Stimulated activated CD4-positive, alpha-beta T cell treated with anti-CD3 and anti-CD28 coated beads, Interleukin-2, amount 100 ng/mL, for 4 hours (primary cell): ENCODE results near the gene DENND2D.
"Not testable (repeated sequence)": the region's sequence is repeated elsewhere in the genome, so short reads cannot be mapped to it uniquely, and the experiment has no call there.

Experiments
- DNase-seq: peaks from one replicate; pipeline ENCODE4 v3.0.0-alpha.2; 2020; ENCODE audit warnings: low read depth

Gene DENND2D

DNA sequence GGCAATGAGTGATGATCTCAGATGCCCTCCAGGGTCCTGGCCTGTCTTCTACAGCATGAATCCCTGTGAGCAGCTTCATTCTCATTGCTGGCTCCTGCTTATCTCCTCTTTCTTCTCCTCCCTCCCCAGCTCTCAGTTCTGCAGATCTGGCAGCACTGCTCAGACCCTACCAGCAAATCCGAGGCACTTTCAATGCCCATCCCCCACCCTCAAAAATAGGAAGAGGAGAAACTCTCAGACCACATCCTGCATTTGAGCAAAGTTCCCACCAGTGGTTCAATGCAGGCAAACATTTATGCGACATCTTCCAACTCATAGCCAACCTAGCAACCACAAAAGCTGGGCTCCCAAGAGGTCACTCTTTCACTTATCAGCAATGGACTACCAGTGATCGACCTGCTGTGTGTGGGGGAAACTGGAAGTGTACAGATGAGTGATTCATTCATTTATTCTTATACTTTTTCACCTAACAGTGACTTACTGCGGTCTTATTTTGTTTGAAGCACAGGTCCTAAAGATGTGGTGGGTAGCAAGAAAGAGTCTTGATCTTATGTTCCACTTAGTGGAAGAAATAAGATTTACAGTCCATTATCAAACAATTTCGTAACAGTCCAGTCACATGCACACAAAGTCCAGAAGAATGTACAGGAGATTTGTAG is 21.3 kb upstream of the DENND2D start:
- DNase-seq = no peak

DNA sequence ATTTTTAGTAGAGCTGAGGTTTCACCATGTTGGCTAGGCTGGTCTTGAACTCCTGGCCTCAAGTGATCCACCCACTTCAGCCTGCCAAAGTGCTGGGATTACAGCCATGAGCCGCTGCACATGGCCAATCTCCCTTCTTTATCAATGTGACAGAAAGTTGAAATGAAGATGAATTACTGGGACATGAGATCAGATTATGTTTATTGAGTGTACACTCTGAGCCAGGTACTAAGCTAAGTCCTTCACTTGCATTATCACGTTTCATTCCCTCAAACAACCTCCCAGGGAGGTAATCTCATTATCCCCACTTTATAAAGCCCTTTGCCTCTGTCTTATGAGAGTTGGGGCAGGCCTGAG is 20.8 kb upstream of the DENND2D start:
- no peak for DNase-seq

DNA sequence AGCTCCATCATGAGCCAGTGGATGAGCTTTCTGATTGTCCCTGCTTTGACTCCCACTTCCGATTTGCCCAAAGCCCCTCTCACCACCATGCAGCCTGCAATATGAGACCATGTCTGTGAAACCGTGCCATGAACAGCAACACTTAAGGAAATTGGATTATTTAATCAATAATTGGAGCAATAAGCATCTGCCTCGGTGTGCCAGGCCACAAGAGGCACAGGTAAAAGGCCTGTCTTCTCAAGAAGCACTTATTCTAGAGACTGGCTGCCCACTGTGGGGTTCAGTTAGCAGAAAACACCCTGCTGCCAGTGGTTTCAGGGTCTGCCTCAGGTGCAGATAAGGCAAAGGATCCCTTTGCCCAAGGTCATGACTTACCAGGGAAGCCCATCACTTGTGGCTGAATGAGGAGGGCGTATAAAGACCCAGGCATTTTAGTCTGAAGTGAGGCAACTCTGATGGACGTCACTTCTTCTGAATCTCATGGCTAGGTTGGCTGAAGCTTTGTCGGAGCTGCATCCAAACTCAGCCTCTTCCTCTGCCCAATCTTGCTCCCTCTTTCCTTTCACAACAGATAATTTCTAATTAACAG is 19.9 kb upstream of the DENND2D start:
- no peak for DNase-seq

DNA sequence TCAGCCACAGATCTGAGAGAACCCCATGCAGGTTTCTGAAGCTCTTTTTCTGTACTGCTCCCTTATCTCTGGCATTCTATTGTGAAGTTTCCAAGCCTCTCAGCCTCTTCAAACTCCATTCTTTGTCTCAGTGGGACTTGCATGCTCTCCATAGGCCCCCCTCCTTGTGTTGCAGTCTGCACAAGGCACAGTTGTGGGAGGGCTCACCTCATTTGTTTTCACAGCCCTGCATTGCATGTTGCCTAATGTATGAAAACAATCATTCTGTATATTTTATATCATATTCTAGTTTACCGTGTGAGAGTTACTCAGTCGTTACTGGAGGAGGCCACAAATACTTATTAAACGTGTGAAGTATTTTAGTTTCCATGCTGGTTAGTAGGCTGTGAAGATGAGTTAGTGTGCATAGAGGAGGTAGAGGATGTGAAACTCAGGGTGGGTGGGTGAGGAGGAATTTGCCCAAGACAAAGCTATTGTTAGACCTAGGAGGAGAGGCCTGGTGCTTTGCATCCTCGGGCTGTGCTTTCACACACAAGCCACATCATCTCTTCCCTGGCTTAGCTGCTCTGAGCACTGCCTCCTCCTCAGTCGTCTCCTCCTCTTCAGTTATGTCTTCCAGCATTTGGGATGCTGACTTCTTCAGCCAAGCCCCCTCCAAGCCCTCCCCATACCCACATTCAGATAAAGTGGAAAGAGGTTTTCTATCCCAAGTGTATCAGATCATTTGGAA is 19.3 kb upstream of the DENND2D start:
- DNase-seq = no peak

DNA sequence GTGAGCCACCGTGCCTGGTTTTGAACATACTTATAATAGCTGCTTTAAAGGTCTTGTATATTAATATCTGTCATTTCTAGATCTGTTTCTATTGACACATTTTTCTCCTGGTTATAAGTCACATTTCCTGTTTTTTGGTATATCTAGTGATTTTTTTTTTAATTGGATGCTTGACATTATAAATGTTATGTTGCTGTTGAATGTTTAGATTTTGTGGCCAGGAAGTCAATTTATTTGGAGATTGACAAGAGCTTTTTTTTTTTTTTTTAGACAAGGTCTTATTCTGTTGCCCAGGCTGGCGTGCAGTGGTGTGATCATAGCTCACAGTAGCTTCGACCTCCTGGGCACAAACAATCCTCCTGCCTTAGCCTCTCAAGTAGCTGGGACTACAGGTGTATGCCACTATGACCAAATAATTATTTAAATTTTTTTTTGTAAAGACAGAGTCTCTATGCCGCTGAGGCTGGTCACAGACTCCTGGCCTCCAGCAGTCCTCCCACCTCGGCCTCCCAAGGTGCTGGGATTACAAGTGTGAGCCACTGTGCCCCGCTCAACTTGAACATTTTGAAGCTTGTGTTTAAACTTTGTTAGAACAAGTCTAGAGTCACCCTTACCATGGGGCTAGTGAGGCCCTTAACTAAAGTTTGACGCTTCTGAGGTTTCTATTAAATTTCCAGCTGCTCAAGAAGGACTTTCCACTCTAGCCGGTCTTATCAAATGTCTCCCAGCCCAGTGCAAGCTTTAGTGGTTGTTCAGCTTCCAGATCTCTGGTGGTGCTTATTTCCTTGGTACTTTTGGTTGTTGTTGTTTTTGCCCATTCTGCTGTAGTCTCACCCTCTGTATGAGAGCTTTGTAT is 18.5 kb upstream of the DENND2D start:
- no peak for DNase-seq

DNA sequence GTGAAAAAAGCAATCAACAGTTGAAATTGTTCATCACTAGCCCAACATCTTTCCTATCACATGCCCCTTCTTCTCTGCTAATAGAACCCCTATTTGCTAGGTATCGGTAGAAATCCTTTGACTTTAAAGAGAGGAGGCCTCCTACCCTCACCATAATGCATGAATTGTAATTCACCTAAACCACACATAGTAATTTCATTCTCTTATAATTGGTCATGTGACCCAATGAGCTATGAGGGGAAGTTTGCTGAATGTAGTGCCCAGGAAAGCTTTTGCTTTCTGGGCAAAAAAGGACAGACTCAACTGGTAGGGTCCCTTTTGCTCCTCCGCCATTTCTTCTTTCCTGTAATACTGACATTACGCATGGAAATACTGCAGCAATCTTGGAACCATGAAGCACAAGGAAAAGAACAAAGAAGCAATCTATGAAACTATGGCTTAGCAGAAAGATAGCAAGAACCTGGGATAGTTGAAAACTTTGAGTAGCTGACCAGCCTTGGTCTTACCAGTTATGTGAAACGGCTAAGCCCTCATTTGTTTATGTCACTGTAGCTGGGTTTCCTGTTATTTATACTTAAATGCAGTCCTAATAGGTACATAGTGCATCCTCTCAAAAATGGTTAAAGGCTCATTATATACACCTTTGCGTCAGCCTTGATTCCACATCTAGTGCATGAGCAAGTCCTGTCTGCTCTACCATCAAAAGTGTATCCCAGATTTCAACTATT is 16.9 kb upstream of the DENND2D start:
- DNase-seq = no peak

DNA sequence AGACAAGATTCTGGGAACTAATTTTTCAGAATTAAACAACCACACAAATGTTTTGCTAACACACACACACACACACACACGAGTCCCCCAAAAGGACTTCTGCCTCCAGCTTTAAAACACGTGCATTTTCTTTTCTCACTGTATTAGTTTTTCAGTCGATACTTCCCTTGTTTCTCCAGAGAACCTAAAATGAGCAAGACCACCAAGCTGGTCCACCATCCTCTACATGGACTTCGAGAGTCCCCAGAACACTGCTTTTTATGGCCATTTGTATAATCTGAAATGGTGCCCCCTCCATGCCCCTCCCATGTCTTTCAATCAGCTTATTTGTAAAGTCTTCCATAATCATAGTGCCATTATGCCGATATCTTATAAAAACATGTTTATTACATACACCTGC is 16.3 kb upstream of the DENND2D start:
- no peak for DNase-seq

DNA sequence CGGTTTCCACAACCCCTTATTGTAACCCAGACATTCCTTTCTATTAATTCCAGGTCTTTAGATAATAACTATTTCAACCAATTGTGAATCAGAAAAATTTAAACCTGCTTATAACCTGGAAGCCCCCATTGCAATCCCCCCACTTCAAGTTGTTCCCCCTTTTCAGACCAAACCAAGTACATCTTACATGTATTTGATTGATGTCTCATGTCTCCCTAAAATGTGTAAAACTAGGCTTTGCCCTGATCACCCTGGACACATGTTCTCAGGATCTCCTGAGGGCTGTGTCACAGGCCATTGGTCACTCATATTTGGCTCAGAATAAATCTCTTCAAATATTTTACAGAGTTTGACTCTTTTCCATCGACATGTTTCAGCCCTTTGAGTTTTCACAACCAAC is 14.8 kb upstream of the DENND2D start:
- not testable (repeated sequence) for DNase-seq

DNA sequence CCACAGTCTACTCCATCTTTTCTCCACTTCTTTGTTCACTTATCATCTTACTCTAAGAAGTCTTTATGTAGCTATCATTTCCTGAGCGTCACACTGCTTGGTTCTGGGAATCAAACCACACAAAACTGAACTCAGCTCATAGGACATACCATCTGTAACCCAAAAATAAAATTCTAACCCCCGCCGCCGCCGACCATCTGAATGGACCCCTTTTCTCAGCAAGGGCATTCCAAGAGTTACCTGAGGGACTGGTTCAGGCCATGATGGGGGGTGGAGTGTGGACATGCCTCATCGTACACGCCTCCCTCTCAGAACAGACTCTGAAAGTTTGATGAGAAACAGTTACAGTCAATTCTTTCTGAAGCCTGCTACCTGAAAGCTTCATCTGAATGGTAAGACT is 14.4 kb upstream of the DENND2D start:
- DNase-seq = no peak

DNA sequence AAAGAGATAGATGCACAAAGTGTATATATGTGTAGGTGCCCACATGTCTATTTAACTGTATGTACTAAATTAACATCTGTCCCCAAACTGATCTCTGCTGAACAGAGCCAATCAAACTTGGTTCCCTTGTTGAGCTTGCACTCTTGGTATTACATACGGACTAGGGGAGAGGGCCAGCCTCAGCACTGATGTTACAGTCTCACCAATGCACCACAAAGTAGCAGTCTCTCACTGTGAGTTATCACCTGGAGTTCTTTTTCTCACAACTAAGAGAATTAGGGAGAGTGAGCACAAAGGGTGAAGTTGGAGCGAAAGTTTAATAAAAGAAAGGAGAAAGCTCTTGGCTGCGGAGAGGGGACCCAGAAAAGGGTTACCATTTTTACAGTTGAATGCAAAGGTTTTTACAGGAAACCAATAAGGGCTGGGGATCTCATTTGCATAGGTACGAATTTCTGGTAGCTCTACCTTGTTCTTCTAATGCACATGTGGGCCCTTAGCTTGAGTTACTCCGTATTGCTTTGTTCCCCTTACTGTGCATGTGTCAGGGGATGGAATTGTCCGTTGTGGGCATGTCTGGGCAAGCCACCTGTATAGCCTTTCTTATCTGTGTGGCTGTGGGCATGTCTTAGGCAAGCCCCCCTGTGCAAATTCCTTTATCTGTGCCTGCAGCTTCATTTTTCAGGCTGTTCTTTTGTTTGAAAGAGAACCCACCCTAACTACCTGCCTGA is 13.8 kb upstream of the DENND2D start:
- no peak for DNase-seq

DNA sequence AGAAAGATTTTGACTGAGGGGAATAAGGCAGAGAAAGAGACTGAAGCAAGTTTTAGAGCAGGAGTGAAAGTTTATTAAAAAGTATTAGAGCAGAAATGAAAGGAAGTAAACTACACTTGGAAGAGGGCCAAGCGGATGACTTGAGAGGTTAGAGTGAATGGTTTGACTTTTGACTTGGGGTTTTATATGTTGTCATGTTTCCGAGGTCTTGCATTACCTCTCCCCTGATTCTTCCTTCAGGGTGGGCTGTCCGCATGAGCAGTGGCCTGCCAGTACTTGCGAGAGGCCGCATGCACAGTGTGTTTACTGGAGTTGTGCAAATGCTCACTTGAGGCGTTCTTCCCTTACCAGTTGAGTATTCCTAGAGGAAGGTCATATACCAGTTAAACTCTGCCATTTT is 13.0 kb upstream of the DENND2D start:
- no peak for DNase-seq

DNA sequence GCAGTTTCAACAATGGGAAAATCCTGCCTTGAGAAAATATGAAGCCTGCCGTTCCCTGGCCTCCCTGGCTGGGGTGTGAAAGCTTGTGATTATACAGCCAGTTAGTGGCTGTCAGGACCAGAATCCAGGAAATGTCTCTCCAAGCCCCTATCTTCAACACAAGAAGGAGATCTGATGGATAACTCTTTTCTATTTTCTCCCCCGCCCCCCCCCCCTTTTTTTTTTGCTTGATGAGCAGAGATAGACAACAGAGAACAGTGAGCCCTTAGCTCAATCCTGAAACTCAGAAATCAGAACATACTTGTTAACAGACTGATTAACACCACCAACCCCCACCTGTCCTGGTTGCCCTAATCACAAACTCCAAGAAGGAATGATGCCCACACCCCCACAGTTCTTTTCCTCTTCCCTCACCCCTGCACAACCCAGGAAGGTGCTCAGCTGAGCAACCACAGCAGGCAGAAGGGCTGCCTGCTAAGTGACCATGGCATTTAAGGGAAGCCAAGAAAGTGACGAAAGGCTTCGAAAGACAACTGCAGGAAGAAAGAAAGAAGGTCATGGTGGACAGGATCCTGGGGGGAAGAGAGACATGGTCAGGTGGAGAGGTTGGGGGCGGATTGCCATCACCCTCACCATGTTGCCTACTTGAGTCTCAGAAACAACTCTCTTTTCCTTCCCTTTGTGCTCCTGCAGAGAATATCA is 12.3 kb upstream of the DENND2D start:
- DNase-seq = no peak

DNA sequence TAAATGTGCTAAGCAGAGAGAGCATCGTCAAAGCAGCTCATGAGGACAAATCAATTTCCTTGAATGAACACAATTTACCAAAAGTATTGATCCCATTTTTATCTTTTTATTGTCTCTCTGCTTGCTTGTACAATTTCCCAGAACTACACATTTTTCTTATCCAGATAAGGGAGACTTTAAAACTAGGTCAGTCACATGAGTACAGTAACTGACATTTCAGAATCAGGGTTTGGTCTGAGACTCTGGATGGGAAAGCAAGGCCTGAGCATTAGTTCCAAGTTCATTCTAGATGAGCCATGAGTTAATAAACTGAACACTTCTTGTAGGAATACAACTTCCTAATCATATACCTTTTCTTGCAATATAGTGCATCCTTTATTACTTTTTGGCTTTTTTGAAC is 11.5 kb upstream of the DENND2D start:
- no peak for DNase-seq

DNA sequence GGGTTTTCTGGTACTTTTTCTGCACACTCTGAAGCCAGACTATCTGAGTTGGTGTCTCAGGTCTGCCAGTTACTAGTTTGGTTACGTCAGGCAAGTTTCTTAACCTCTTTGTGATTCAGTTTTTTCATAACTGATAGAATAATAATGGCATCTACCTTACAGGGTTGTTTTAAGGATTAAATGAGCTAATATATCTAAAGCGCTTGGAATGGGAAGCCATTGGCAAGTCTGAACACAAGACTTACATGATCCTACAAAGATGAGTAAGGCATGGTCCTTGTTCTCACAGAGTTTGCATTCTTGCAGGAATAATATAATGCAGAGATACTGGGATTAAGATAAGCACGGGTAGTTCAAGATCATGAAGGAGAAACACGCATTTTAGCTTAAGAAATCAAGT is 9.2 kb upstream of the DENND2D start:
- no peak for DNase-seq

DNA sequence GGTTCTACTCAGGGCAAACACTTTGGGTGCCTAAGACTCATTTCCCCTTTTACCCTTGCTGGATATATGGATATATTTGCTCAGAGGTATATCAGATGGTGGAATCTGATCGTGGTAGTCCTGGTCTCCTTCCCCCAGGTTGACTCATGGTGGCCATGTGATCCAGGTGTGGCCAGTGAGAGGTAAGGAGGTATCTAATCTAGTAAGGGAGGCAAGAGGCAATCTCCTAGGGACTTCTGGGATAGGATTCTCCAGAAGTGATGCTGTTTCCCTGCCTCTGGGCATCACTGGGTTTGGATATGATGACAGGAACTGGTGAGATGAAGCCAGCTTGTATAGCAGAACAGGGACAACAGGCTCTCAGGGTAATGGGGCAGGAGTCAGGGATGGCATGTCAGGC is 8.5 kb upstream of the DENND2D start:
- no peak for DNase-seq

DNA sequence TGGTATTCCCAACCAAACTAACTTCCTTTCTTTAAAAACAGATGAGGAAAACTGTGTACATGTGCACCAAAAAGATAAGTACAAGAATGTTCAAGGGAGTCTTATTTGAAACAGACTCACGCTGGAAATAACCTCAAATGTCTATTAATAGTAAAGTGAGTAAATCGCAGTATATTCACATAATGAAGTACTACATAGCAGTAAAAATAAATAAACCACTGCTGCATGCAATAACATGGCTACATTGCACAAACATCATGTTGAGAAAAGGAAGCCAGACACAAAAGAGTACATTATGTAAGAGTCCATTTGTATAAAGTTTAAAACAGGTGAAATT is 5.2 kb upstream of the DENND2D start:
- no peak for DNase-seq

DNA sequence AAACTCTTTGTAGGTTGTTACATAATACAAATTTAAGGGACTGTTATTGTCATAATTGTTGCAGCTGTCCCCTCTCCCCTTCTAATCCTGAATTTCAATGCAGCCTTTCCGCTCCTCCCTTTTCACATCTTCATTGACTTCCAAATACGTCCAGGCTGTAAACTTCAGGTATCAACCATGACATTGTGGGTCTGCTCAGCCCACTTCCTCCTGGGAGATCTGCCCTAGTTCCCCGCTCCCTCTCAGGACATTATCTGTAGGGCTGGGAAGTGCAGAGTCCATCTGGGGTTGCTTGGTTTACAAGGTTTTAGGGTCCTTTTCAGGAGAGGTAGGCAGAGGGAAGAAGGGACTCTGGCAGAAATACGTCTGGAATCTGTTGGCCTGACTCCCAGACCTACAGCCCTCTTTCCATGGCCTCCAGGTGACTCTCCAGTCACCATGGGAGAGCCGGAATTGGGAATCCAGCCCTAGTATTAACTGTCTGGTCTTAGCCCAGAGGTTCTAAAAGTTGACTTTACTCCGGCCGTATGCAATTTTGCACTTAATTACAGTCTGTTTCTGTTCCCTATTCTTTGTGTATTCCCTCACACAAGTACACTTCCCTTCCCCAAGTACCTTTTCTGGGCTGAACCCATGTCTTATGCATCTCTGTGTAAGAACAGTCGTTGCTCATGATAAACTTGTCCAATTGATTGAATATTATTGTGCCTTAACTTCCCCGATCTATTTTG is 4.7 kb upstream of the DENND2D start:
- DNase-seq = no peak

DNA sequence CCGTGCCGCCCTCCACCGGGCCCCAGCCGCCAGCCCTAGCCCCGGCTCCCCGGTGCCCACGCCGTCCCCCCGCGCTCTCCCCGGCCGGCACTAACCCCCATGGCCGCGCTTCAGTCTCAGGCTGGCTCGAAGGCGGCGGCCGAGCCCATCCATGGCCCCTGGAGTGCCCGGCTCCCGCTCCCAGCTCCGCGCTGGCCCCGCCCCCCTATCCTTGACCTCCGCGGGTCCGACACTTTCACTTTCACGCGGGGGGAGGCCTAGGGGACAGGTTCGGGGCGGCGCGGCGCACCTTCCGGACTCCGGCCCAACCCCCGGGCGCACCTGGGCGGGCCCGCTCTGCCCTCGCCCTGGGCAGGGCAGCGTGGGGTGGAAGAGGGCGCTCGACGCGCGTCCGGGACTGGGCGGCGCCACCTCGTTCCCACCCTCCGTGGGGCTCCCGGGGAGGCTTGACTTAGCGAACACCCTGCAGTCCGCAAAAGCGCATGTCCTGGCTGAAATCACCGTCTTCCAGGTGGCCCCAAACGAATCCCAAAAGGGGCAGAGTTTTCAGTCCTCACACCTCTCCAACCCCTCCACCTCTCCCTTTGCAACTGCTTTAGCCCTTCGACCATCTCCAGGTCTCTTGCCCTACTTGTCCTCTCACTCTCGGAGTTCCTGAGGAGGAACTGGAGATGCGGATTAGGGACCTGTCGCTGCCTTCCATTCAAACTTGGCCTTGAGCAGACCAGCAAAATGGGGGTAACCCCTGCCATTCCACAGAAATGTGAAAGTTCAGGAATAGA is 3.9 kb upstream of the DENND2D start:
- peak; percentile 61 for DNase-seq

DNA sequence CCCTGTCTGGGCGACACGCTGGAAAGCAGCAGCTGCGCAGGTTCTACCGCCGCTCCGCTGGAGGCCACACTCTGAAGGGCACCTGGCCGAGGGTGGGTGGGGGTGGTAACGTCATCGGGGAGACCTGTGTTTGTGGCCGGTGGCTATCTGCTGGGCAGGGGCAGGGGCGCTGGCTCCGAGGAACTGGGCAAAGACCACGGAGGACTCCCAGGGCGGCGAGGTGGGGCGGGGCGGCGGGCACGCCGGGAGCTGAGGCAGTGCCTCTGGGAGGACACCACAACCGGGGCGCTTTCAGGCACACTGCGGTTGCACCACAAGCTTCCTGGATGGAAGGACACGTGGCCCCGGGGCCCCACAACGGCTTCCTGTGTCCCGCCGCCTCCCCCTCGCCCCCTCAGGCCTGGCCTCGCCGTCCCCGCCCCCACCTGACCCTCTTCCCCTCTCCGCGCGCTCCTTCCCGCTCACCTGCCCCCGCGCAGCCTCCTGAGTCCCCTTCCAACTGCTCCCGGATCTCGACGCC is 3.3 kb upstream of the DENND2D start:
- peak; percentile 76 for DNase-seq
